Hepatocyte (in vitro differentiated cells): ENCODE data around the gene HOXB7. TPM values are rescaled to one million over a fixed set of nuclear protein-coding genes. Genes with fewer than 3 reads are reported as not detected.

Experiments used
- DNase-seq: peaks from one replicate; pipeline ENCODE4 v3.0.0-alpha.2; 2016; ENCODE audit warnings: low spot score
- H2AFZ ChIP-seq: fragments of 200-600 bp; sonication (generic); 2 replicates; pipeline ENCODE4 v1.6.0; 2016; ENCODE audit warnings: antibody characterized with exemption, mild to moderate bottlenecking
- H3K27ac ChIP-seq: fragments of 200-600 bp; sonication (generic); 2 replicates; pipeline ENCODE4 v1.5.1; 2016; ENCODE audit warnings: mild to moderate bottlenecking
- H3K27me3 ChIP-seq: fragments of 200-600 bp; sonication (generic); 2 replicates; pipeline ENCODE4 v1.6.1; 2016
- H3K36me3 ChIP-seq: fragments of 200-600 bp; sonication (generic); replicated peaks from 2 replicates; pipeline ENCODE4 v1.5.1; 2016; ENCODE audit warnings: low read depth; ENCODE audit not compliant: insufficient read depth
- H3K4me1 ChIP-seq: fragments of 200-600 bp; sonication (generic); 2 replicates; pipeline ENCODE4 v1.5.1; 2016; ENCODE audit warnings: mild to moderate bottlenecking, moderate library complexity; ENCODE audit not compliant: insufficient read depth
- H3K4me2 ChIP-seq: fragments of 200-600 bp; sonication (generic); 2 replicates; pipeline ENCODE4 v1.6.0; 2016
- H3K4me3 ChIP-seq: fragments of 200-600 bp; sonication (generic); 2 replicates; pipeline ENCODE4 v1.5.1; 2016; ENCODE audit warnings: mild to moderate bottlenecking
- H3K79me2 ChIP-seq: fragments of 200-600 bp; sonication (generic); 2 replicates; pipeline ENCODE4 v1.6.0; 2017; ENCODE audit warnings: mild to moderate bottlenecking
- H3K9me2 ChIP-seq: fragments of 200-600 bp; sonication (generic); replicated peaks from 2 replicates; pipeline ENCODE4 v1.6.0; 2017; ENCODE audit warnings: mild to moderate bottlenecking; ENCODE audit not compliant: insufficient read depth
- H3K9me3 ChIP-seq: fragments of 200-600 bp; sonication (generic); 2 replicates; pipeline ENCODE4 v1.5.1; 2016; ENCODE audit warnings: low read depth, mild to moderate bottlenecking
- H4K20me1 ChIP-seq: fragments of 200-600 bp; sonication (generic); 2 replicates; pipeline ENCODE4 v1.6.0; 2016; ENCODE audit warnings: mild to moderate bottlenecking; ENCODE audit not compliant: insufficient read depth, poor library complexity, severe bottlenecking
- CTCF ChIP-seq: fragments of 200-600 bp; sonication (generic); IDR thresholded peaks from 2 replicates; pipeline ENCODE4 v1.5.1; 2016; ENCODE audit warnings: antibody characterized with exemption, mild to moderate bottlenecking; ENCODE audit not compliant: poor library complexity
- EZH2 ChIP-seq: fragments of 200-600 bp; sonication (generic); IDR thresholded peaks from 2 replicates; pipeline ENCODE4 v1.6.1; 2016; ENCODE audit warnings: antibody characterized with exemption, mild to moderate bottlenecking, borderline replicate concordance
- EZH2phosphoT487 ChIP-seq: fragments of 200-600 bp; sonication (generic); IDR thresholded peaks from one replicate; pipeline ENCODE4 v1.6.1; 2018; ENCODE audit warnings: antibody characterized with exemption, mild to moderate bottlenecking, low read depth, moderate library complexity; ENCODE audit not compliant: unreplicated experiment, severe bottlenecking
- WGBS: methylation state at CpG from one replicate; pipeline ENCODE4 v1.1.6; 2016; ENCODE audit warnings: low lambda C conversion rate; ENCODE audit errors: missing lambda C conversion rate; 5-methylcytosine and 5-hydroxymethylcytosine counted together
- polyA plus RNA-seq: library from polyadenylated mRNA; unstranded; fragments of >200 nt; fragmentation: Nextera tagmentation; extraction: Ambion mirVana; gene quantifications from 2 replicates; pipeline ENCODE4 v1.2.1, GENCODE V29; 2016
- total RNA-seq: library from RNA; depleted of rRNA; stranded (reverse); fragments of >200 nt; gene quantifications from 2 replicates; pipeline ENCODE4 v1.2.3, GENCODE V29; 2014

The HOXB7 gene
- total and polyA plus RNA-seq, 2 experiments from 2014 or later: 4.1 to 13.7 TPM

- H3K9me2 ChIP-seq: no peaks in the 10 kb centered on the region
- DNase-seq: no peak
- peaks cover 20% of the 10 kb centered on the region for H3K79me2 ChIP-seq
- peak overlapping the region; percentile 91 for H3K4me2 ChIP-seq
- no peaks in the 10 kb centered on the region for H3K9me3 ChIP-seq
- H3K27me3 ChIP-seq: peaks cover 100% of the 10 kb centered on the region
- H2AFZ ChIP-seq: no peak overlapping the region
- 30% methylated on average over 6 of the region's 6 CpGs for WGBS
- no peak for TF ChIP-seq EZH2phosphoT487
- no peak for TF ChIP-seq CTCF
- no peak for TF ChIP-seq EZH2
- no peak overlapping the region for H3K27ac ChIP-seq
- no peaks in the 10 kb centered on the region for H4K20me1 ChIP-seq
- H3K36me3 ChIP-seq: no peaks in the 10 kb centered on the region
- peaks cover 14% of the 10 kb centered on the region for H3K4me1 ChIP-seq
- H3K4me3 ChIP-seq: no peak overlapping the region
Observed at GRCh38 chr17:48569674-48570324, 41.0 kb downstream of the HOXB7 start.

- Histone ChIP-seq H4K20me1 (no peaks in the 10 kb centered on the region), H3K79me2 (peaks cover 20% of the 10 kb centered on the region), H3K36me3 (no peaks in the 10 kb centered on the region), H3K9me2 (no peaks in the 10 kb centered on the region), H3K4me3 (no peak overlapping the region), H3K4me1 (peaks cover 14% of the 10 kb centered on the region), H2AFZ (no peak overlapping the region), H3K9me3 (no peaks in the 10 kb centered on the region), H3K27me3 (peaks cover 98% of the 10 kb centered on the region), H3K27ac (no peak overlapping the region), H3K4me2 (peak overlapping the region; percentile 52)
- no peak for TF ChIP-seq CTCF
- peak; percentile 2 for TF ChIP-seq EZH2phosphoT487
- TF ChIP-seq EZH2: no peak
- no peak for DNase-seq
- WGBS: 24% methylated on average over 3 of the region's 3 CpGs
Observed at GRCh38 chr17:48569240-48569582, 41.6 kb downstream of the HOXB7 start.

DNA sequence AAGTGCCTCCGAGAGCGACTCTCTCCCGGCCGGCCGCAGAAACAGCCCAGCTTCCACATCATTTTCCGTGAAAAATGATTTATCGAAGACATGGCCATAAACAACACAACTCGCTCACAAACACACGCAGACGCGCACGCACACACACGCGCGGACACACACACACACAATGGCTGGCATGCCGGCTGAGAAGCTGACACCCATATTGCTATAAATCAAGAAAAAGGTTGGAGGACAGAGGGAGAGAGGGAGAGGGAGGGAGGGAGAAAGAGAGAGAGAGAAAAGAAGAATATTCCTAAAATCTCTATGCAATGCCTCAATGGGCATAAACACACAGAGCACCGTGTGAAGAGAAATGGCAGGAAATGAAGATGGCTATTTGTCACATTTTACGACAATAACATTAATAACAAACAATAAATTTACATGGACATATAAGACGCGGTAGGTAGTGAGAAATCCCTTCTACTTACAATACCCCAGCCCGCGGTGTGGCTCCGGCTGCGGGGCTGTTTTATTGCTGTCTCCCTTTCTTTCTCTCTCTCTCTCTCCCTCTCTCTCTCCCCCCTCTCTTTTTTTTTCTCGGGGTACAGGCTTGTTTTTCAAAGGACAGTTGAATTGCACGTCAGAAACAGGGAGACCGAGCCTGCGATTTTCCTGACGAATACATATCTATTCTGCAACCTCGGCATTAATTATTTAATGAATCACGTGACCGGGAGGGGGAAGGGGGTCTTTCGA lies 42.1 kb downstream of the HOXB7 start:
- H4K20me1 ChIP-seq: no peaks in the 10 kb centered on the region
- peaks cover 97% of the 10 kb centered on the region for H3K27me3 ChIP-seq
- no peak overlapping the region for H3K27ac ChIP-seq
- TF ChIP-seq EZH2 (peak; percentile 93), EZH2phosphoT487 (peak; percentile 20), CTCF (no peak)
- no peaks in the 10 kb centered on the region for H3K9me3 ChIP-seq
- WGBS: 19% methylated on average over 33 of the region's 33 CpGs
- H3K36me3 ChIP-seq: no peaks in the 10 kb centered on the region
- no peak for DNase-seq
- H2AFZ ChIP-seq: no peak overlapping the region
- H3K9me2 ChIP-seq: no peaks in the 10 kb centered on the region
- no peak overlapping the region for H3K4me3 ChIP-seq
- H3K4me2 ChIP-seq: peak overlapping the region; percentile 52
- peaks cover 20% of the 10 kb centered on the region for H3K79me2 ChIP-seq
- H3K4me1 ChIP-seq: peaks cover 14% of the 10 kb centered on the region
